Nephron (organoid): ENCODE measurements around the gene NCAPH2.

Source experiments
- H3K27ac Mint-ChIP-seq, 3 experiments: 2 replicates each; pipeline ENCODE4 v1.8.0; 2020; ENCODE audit warnings: mixed read lengths in 3 of 3, mild to moderate bottlenecking in 2 of 3, moderate library complexity in 1 of 3
- H3K27me3 Mint-ChIP-seq: 2 replicates; pipeline ENCODE4 v1.8.0; 2021; ENCODE audit warnings: low read depth, mild to moderate bottlenecking, moderate library complexity, mixed read lengths
- H3K36me3 Mint-ChIP-seq: 2 replicates; pipeline ENCODE4 v1.8.0; 2020; ENCODE audit warnings: low read depth, mixed read lengths
- H3K4me1 Mint-ChIP-seq: 2 replicates; pipeline ENCODE4 v1.8.0; 2020; ENCODE audit warnings: mixed read lengths
- H3K4me3 Mint-ChIP-seq, 3 experiments: 2 replicates each; pipeline ENCODE4 v1.8.0; 2020; ENCODE audit warnings: mild to moderate bottlenecking in 3 of 3, mixed read lengths in 3 of 3, moderate library complexity in 2 of 3
- H3K9me3 Mint-ChIP-seq: 2 replicates; pipeline ENCODE4 v1.8.0; 2020; ENCODE audit warnings: mixed read lengths
- CTCF ChIP-seq, 3 experiments: fragments of 200-600 bp; sonication (generic); IDR thresholded peaks; one replicate each; pipeline ENCODE4 v1.5.0; 2021; ENCODE audit warnings: antibody characterized with exemption in 3 of 3; ENCODE audit not compliant: unreplicated experiment in 3 of 3

The NCAPH2 gene

GRCh38 chr22:50507991-50508884, at the start of gene NCAPH2:
Gene NCAPH2 (plus strand): TSS chr22:50508224. CDS start chr22:50508338, 114 bp downstream.
- Mint-ChIP-seq H3K4me3 (peak within 1 kb of the TSS; percentile 95 to 97 (median 96)), H3K36me3 (peaks cover 5% of the 10 kb centered on the region), H3K4me1 (peaks cover 12% of the 10 kb centered on the region), H3K27me3 (no peaks in the 10 kb centered on the region), H3K9me3 (no peaks in the 10 kb centered on the region), H3K27ac (peak within 1 kb of the TSS; percentile 81 to 96 (median 91))
- no peak for TF ChIP-seq CTCF (IDR thresholded peaks at IDR 0.05; ENCODE audit: unreplicated experiment in 3 of 3)

- Mint-ChIP-seq H3K36me3 (peaks cover 23% of the 10 kb centered on the region), H3K9me3 (no peaks in the 10 kb centered on the region), H3K4me1 (no peaks in the 10 kb centered on the region), H3K27me3 (no peaks in the 10 kb centered on the region), H3K4me3 (no peak overlapping the region), H3K27ac (no peak overlapping the region)
- TF ChIP-seq CTCF (IDR thresholded peaks at IDR 0.05; ENCODE audit: unreplicated experiment in 3 of 3), result no peak
Observed at GRCh38 chr22:50459016-50459415, 49.0 kb upstream of the NCAPH2 start.

- H3K27me3 Mint-ChIP-seq, result no peaks in the 10 kb centered on the region
- no peaks in the 10 kb centered on the region for H3K9me3 Mint-ChIP-seq
- no peaks in the 10 kb centered on the region for H3K4me1 Mint-ChIP-seq
- H3K36me3 Mint-ChIP-seq, result peaks cover 20% of the 10 kb centered on the region
- no peak overlapping the region for H3K4me3 Mint-ChIP-seq
- TF ChIP-seq CTCF (IDR thresholded peaks at IDR 0.05; ENCODE audit: unreplicated experiment in 3 of 3), result no peak
- H3K27ac Mint-ChIP-seq, result no peak overlapping the region
Observed at GRCh38 chr22:50459496-50460140, 48.4 kb upstream of the NCAPH2 start.

- H3K4me3 Mint-ChIP-seq, result no peak overlapping the region
- no peaks in the 10 kb centered on the region for H3K4me1 Mint-ChIP-seq
- no peaks in the 10 kb centered on the region for H3K27me3 Mint-ChIP-seq
- no peaks in the 10 kb centered on the region for H3K9me3 Mint-ChIP-seq
- no peak for TF ChIP-seq CTCF (IDR thresholded peaks at IDR 0.05; ENCODE audit: unreplicated experiment in 3 of 3)
- peaks cover 20% of the 10 kb centered on the region for H3K36me3 Mint-ChIP-seq
- no peak overlapping the region for H3K27ac Mint-ChIP-seq
Observed at GRCh38 chr22:50460938-50461337, 47.1 kb upstream of the NCAPH2 start.

- H3K4me1 Mint-ChIP-seq, result no peaks in the 10 kb centered on the region
- TF ChIP-seq CTCF (IDR thresholded peaks at IDR 0.05; ENCODE audit: unreplicated experiment in 3 of 3), result no peak
Observed at GRCh38 chr22:50461536-50461935, 46.5 kb upstream of the NCAPH2 start.

More at GRCh38 chr22:50461536-50461935, 46.5 kb upstream of the NCAPH2 start:
- Mint-ChIP-seq H3K4me3 (no peak overlapping the region), H3K27me3 (no peaks in the 10 kb centered on the region), H3K27ac (no peak overlapping the region), H3K36me3 (peaks cover 21% of the 10 kb centered on the region), H3K9me3 (no peaks in the 10 kb centered on the region)
